ENCODE measurements around the gene RALY.

DNA sequence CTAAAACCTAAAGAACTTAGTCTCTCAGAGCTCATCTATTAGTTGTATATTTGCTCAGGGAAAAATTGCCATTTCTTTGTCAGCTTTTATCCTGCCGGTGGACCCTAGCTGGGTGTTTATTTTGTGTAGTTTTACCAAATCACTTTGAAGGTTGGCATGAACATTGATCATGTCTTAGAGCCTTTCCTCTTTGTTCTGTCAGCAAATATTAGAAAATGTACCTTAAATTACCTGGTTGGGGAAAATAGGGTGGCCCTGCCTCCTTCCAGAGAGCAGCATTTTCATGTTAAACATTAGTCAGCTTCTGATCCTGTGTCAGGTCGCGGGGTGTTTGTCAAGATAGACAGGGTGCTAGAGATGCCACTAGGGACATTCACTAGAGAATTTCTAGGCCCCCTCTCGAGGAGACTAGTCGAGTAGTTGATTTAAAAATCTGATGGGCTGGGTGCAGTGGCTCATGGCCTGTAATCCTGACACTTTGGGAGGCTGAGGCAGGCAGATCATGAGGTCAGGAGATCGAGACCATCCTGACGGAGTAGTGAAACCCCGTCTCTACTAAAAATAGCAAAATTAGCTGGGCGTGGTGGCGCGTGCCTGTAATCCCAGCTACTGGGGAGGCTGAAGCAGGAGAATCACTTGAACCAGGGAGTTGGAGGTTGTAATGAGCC lies 11.2 kb downstream of the RALY start:
- TF ChIP-seq POLR2A (IDR thresholded peaks at IDR 0.05) (no peak), EP300 (IDR thresholded peaks at IDR 0.05; ENCODE audit: low read depth) (no peak), POLR2AphosphoS5 (IDR thresholded peaks at IDR 0.05) (no peak)
- TF ChIP-seq, protein P1, sequence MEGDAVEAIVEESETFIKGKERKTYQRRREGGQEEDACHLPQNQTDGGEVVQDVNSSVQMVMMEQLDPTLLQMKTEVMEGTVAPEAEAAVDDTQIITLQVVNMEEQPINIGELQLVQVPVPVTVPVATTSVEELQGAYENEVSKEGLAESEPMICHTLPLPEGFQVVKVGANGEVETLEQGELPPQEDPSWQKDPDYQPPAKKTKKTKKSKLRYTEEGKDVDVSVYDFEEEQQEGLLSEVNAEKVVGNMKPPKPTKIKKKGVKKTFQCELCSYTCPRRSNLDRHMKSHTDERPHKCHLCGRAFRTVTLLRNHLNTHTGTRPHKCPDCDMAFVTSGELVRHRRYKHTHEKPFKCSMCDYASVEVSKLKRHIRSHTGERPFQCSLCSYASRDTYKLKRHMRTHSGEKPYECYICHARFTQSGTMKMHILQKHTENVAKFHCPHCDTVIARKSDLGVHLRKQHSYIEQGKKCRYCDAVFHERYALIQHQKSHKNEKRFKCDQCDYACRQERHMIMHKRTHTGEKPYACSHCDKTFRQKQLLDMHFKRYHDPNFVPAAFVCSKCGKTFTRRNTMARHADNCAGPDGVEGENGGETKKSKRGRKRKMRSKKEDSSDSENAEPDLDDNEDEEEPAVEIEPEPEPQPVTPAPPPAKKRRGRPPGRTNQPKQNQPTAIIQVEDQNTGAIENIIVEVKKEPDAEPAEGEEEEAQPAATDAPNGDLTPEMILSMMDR (IDR thresholded peaks at IDR 0.05), result no peak
